GM12864 (cell line): Measurements from ENCODE around the gene RPS6KC1.

Experiments
- DNase-seq: peaks from one replicate; pipeline ENCODE4 v3.0.0-alpha.2; 2011; ENCODE audit warnings: low read depth
- H3K4me3 ChIP-seq: 2 replicates; pipeline ENCODE4 v1.5.1; 2011; ENCODE audit warnings: mild to moderate bottlenecking, low read depth, low read length, control low read depth
- CTCF ChIP-seq: IDR thresholded peaks from 2 replicates; pipeline ENCODE4 v1.5.1; 2011; ENCODE audit warnings: low read depth, mild to moderate bottlenecking, moderate library complexity, low read length, control low read depth, inconsistent platforms; ENCODE audit errors: missing control alignments

Gene RPS6KC1

GRCh38 chr1:213162338-213162737 lies 111.3 kb downstream of the RPS6KC1 start:
- no peak for TF ChIP-seq CTCF
- DNase-seq, result no peak
- no peak overlapping the region for H3K4me3 ChIP-seq

DNA sequence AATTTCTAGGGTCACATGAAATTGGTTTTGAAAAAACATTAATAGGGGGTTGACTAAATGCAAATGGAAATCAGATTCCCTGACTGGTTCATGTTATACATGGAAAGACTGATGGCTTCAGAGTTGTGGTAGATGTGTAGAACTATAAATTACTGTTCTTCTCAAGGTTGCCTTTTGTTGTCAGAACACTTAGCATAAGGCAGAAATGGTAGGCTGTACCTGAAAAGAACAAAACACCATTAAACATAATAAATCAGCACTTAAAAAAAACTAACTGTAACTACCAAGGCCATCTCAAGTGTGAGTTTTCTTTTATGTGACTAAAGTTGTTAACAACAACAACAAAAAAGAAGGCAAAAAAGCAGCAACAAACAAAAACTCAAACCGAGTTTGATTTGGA lies 111.8 kb downstream of the RPS6KC1 start:
- DNase-seq, result no peak
- no peak overlapping the region for H3K4me3 ChIP-seq
- no peak for TF ChIP-seq CTCF

DNA sequence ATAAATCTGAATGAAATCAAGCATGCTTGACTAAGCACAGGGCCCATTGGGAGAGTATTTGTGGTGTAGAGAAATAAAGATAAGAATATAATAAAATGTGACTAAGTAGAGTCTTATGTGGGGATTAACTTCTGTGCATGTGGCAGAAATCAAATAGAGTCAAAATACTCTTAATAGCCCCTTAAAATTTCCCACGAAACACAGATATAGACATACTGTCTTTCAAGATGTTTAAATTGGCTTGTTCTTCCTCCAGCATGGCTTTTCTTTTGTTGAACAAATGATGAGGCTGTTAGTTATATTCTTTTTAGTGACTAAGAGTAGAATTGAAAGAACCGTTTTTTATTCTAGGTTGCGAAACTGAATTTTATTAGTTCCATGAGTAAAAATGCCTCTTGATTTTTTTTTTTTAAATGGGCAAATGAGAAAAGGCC lies 112.3 kb downstream of the RPS6KC1 start:
- DNase-seq, result no peak
- no peak for TF ChIP-seq CTCF
- no peak overlapping the region for H3K4me3 ChIP-seq

- TF ChIP-seq CTCF, result no peak
- DNase-seq, result no peak
- H3K4me3 ChIP-seq, result no peak overlapping the region
Measured at GRCh38 chr1:213164561-213164960, 113.5 kb downstream of the RPS6KC1 start.

DNA sequence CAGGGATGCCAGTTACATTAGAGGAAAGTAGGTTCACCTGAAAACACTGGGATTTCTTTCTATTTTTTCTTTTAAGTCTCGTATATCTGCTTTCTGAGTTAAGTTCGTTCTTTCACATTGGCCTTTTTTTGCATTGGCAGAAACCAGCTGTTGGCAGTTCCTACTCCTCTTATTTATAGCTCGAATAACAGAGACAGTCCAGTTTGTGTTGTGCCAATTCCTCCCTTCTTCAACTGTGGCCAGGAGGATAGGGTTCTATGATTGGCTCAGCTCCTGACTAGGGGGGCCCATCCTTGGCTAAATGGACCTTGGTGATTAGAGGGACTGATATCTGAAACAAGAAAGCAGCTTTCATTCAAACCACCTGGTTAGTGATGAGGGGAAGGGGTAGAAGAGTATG lies 115.8 kb downstream of the RPS6KC1 start:
- no peak overlapping the region for H3K4me3 ChIP-seq
- TF ChIP-seq CTCF, result no peak
- no peak for DNase-seq

DNA sequence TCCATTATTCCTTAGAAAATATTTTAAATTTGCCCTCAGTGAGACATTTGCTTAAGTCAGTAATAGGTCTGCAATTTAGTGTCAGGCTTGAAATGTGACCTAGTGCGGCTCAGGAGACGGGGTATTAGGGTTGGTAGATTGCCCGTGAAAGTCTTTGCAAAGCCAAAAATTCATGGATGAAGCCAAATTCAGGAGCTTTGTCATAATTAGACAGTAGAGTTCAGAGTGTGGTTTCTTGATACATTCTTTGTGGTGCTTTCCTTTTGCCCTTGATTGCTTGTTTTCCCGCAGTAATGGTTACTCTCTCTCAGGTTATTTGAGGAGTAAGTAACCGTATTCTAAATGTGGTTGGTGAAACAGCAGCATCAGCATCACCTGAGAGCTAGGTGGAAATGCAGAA lies 120.7 kb downstream of the RPS6KC1 start:
- TF ChIP-seq CTCF, result no peak
- DNase-seq, result no peak
- H3K4me3 ChIP-seq, result no peak overlapping the region

GRCh38 chr1:213176341-213176740 lies 125.3 kb downstream of the RPS6KC1 start:
- no peak overlapping the region for H3K4me3 ChIP-seq
- DNase-seq, result no peak
- TF ChIP-seq CTCF, result no peak
